Keratinocyte (primary cell): Measurements from ENCODE around the gene CUEDC1. TPM values are rescaled to one million over a fixed set of nuclear protein-coding genes. Genes with fewer than 3 reads are reported as not detected.
"Not testable (repeated sequence)": the region's sequence is repeated elsewhere in the genome, so short reads cannot be mapped to it uniquely, and the experiment has no call there.

Source experiments
- DNase-seq: peaks from one replicate; pipeline ENCODE4 v3.0.0-alpha.2; 2011; ENCODE audit warnings: low read depth, missing footprints, low spot score
- FAIRE-seq: peaks from 2 replicates; lab custom pipeline; 2011; peaks lifted over from hg19 to GRCh38; lab: Jason Lieb, UNC
- H2AFZ ChIP-seq: 2 replicates; pipeline ENCODE4 v1.6.0; 2012; ENCODE audit warnings: low read length, control low read depth, inconsistent platforms; ENCODE audit not compliant: control insufficient read depth
- H3K27ac ChIP-seq: 2 replicates; pipeline ENCODE4 v1.5.1; 2011; ENCODE audit warnings: low read length; ENCODE audit not compliant: control insufficient read depth, insufficient read depth
- H3K27me3 ChIP-seq: 3 replicates; pipeline ENCODE4 v1.6.0; 2011; ENCODE audit warnings: low read length; ENCODE audit not compliant: control insufficient read depth, insufficient read depth; ENCODE audit errors: extremely low read depth
- H3K36me3 ChIP-seq, 2 experiments: 2 replicates in 1 of 2; 3 replicates in 1 of 2; pipeline ENCODE4 v1.5.1; 2011; ENCODE audit warnings: low read length in 2 of 2, mild to moderate bottlenecking in 1 of 2; ENCODE audit not compliant: control insufficient read depth in 2 of 2, insufficient read depth in 2 of 2; ENCODE audit errors: extremely low read depth in 1 of 2
- H3K4me1 ChIP-seq: 3 replicates; pipeline ENCODE4 v1.5.1; 2011; ENCODE audit warnings: low read length; ENCODE audit not compliant: control insufficient read depth, insufficient read depth; ENCODE audit errors: extremely low read depth
- H3K4me2 ChIP-seq: 3 replicates; pipeline ENCODE4 v1.6.0; 2011; ENCODE audit warnings: low read depth, low read length; ENCODE audit not compliant: control insufficient read depth, insufficient read depth; ENCODE audit errors: extremely low read depth
- H3K4me3 ChIP-seq, 3 experiments: fragments of 200-600 bp in 1 of 3; sonication (generic) in 1 of 3; 2 replicates in 2 of 3; 3 replicates in 1 of 3; pipeline ENCODE4 v1.5.1; 2011 to 2016; ENCODE audit warnings: low read length in 3 of 3, mild to moderate bottlenecking in 3 of 3, control low read depth in 2 of 3, inconsistent platforms in 1 of 3, low read depth in 1 of 3, mixed read lengths in 1 of 3, mixed run types in 1 of 3, moderate library complexity in 1 of 3; ENCODE audit not compliant: control insufficient read depth in 2 of 3, insufficient read depth in 2 of 3; ENCODE audit errors: extremely low read depth in 1 of 3
- H3K79me2 ChIP-seq: 2 replicates; pipeline ENCODE4 v1.6.0; 2012; ENCODE audit warnings: low read length; ENCODE audit not compliant: control insufficient read depth, insufficient read depth
- H3K9ac ChIP-seq: 3 replicates; pipeline ENCODE4 v1.6.0; 2011; ENCODE audit warnings: low read length; ENCODE audit not compliant: control insufficient read depth, insufficient read depth; ENCODE audit errors: extremely low read depth
- H3K9me1 ChIP-seq: 3 replicates; pipeline ENCODE4 v1.6.0; 2011; ENCODE audit warnings: low read length; ENCODE audit not compliant: control insufficient read depth, insufficient read depth; ENCODE audit errors: extremely low read depth
- H3K9me3 ChIP-seq: 2 replicates; pipeline ENCODE4 v1.5.1; 2012; ENCODE audit warnings: low read depth, low read length; ENCODE audit not compliant: control insufficient read depth
- H4K20me1 ChIP-seq: 3 replicates; pipeline ENCODE4 v1.6.0; 2011; ENCODE audit warnings: low read length; ENCODE audit not compliant: control insufficient read depth, insufficient read depth; ENCODE audit errors: extremely low read depth
- EZH2 ChIP-seq: IDR thresholded peaks from one replicate; pipeline ENCODE4 v1.6.1; 2012; ENCODE audit warnings: inconsistent platforms, mild to moderate bottlenecking, low read length, moderate library complexity
- dilution Hi-C: fragments of 300-500 bp; cut with MboI; formaldehyde crosslinking; loops from one replicate; pipeline ENCODE4 v1.7.0; 2020; ENCODE audit warnings: low sequenced_read_pairs; ENCODE audit not compliant: extremely low pct_ligation_motif_present
- polyA plus RNA-seq, 5 experiments: library from polyadenylated mRNA; depleted of rRNA in 3 of 5; stranded (reverse) in 3 of 5; stranded (forward) in 1 of 5; unstranded in 1 of 5; fragments of >200 nt; gene quantifications; 1 replicate in 1 of 5; 2 replicates in 3 of 5; 3 replicates in 1 of 5; pipeline versions ENCODE4 v1.2.1 to v1.2.3, GENCODE V29; 2011 to 2012; ENCODE audit warnings: missing spikeins in 2 of 5, low read depth in 1 of 5, low replicate concordance in 1 of 5
- TF ChIP-seq, protein P1 (sequence below), 3 experiments: IDR thresholded peaks in 1 of 3; conservative IDR thresholded peaks in 1 of 3; optimal IDR thresholded peaks in 1 of 3; 2 replicates in 2 of 3; 3 replicates in 1 of 3; pipeline versions ENCODE3 to v1.5.1; 2011; ENCODE audit warnings: low read length in 3 of 3, mild to moderate bottlenecking in 3 of 3, moderate library complexity in 2 of 3, control low read depth in 1 of 3, inconsistent platforms in 1 of 3; ENCODE audit not compliant: insufficient read depth in 2 of 3; ENCODE audit errors: extremely low read depth in 1 of 3

CUEDC1 gene
- polyA plus RNA-seq, 1 donor (not counting 4 experiments of a cell fraction or from before 2014, with no cell fraction given) = 12.9 TPM

DNA sequence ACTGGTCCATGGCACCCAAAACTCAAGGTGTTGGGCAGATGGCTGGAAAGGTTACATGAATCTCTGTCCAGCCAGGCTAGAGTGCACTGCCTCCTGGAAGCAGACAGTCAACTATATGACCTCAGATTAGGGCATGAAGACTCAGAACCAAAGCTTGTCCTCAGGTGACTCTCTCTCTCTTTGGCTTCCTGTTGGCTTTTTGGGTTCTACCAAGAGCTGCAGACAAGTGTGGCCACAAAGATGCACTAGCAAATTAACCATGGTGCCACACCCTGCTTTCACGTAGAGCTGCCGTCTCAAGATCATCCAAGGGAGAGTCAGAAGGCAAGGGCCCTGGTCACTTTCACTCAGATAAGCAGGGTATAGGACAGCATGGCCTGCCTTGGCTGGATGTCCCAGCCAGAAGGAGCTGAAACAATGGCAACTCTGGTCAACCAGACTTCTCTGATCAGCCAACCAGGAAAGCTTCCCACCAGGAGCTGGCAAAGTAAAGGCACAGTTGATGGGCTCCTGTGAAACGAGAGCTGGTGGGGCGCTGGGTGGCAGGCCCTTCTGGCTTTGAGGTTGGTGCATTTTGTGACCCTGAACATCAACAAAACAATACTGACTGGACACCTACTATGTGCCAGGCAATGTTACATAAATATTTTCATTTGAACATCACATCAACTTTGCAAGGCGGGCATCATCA lies 31.9 kb downstream of the CUEDC1 start:
- Histone ChIP-seq H3K4me3 (no peak overlapping the region), H4K20me1 (no peaks in the 10 kb centered on the region), H3K4me1 (peaks cover 14% of the 10 kb centered on the region), H3K9ac (no peak overlapping the region), H3K9me1 (no peaks in the 10 kb centered on the region), H3K4me2 (no peak overlapping the region), H3K36me3 (peaks cover 0 to 4% of the 10 kb centered on the region in 2 experiments), H3K9me3 (no peaks in the 10 kb centered on the region), H3K27me3 (no peaks in the 10 kb centered on the region), H3K27ac (no peak overlapping the region), H2AFZ (no peak overlapping the region), H3K79me2 (no peaks in the 10 kb centered on the region)
- TF ChIP-seq, protein P1, sequence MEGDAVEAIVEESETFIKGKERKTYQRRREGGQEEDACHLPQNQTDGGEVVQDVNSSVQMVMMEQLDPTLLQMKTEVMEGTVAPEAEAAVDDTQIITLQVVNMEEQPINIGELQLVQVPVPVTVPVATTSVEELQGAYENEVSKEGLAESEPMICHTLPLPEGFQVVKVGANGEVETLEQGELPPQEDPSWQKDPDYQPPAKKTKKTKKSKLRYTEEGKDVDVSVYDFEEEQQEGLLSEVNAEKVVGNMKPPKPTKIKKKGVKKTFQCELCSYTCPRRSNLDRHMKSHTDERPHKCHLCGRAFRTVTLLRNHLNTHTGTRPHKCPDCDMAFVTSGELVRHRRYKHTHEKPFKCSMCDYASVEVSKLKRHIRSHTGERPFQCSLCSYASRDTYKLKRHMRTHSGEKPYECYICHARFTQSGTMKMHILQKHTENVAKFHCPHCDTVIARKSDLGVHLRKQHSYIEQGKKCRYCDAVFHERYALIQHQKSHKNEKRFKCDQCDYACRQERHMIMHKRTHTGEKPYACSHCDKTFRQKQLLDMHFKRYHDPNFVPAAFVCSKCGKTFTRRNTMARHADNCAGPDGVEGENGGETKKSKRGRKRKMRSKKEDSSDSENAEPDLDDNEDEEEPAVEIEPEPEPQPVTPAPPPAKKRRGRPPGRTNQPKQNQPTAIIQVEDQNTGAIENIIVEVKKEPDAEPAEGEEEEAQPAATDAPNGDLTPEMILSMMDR (optimal IDR thresholded peaks at IDR 0.05 in 1 of 3, IDR thresholded peaks at IDR 0.05 in 1 of 3, conservative IDR thresholded peaks at IDR 0.05 in 1 of 3; ENCODE audit: extremely low read depth in 1 of 3, insufficient read depth in 2 of 3, low read length in 3 of 3) = no peak
- TF ChIP-seq EZH2 = no peak
- dilution Hi-C loops = no loop called here
- no peak for FAIRE-seq
- no peak for DNase-seq

DNA sequence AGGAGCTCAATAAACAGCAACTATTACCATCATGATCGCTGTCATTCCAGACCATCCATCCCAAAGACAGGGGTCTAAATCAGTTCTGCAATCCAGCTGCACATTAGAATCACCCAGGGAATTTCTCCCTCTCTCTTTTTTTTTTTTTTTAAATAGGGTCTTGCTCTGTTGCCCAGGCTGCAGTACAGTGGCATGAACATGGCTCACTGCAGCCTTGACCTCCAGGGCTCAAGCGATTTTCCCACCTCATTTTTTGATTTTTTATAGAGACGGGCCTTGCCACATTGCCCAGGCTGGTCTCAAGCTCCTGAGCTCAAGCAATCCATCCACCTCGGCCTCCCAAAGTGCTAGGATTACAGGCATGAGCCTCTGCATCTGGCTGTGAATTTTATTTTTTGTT lies 32.5 kb downstream of the CUEDC1 start:
- DNase-seq, FAIRE-seq, H3K4me2 ChIP-seq, H3K9ac ChIP-seq, H3K79me2 ChIP-seq, H3K4me3 ChIP-seq, H3K9me1 ChIP-seq, H3K9me3 ChIP-seq, H3K27ac ChIP-seq, H3K36me3 ChIP-seq, H2AFZ ChIP-seq, dilution Hi-C loops, H3K27me3 ChIP-seq, H4K20me1 ChIP-seq: not testable (repeated sequence)
- H3K4me1 ChIP-seq = peaks cover 19% of the 10 kb centered on the region
